GM12873 (cell line): ENCODE measurements around the gene KLF8.

ENCODE experiments used
- TF ChIP-seq, protein P1 (sequence below): IDR thresholded peaks from 2 replicates; pipeline ENCODE4 v1.5.1; 2012; ENCODE audit warnings: low read depth, mild to moderate bottlenecking, moderate library complexity, low read length, control low read depth; ENCODE audit not compliant: insufficient read depth; ENCODE audit errors: missing control alignments

KLF8 gene

DNA sequence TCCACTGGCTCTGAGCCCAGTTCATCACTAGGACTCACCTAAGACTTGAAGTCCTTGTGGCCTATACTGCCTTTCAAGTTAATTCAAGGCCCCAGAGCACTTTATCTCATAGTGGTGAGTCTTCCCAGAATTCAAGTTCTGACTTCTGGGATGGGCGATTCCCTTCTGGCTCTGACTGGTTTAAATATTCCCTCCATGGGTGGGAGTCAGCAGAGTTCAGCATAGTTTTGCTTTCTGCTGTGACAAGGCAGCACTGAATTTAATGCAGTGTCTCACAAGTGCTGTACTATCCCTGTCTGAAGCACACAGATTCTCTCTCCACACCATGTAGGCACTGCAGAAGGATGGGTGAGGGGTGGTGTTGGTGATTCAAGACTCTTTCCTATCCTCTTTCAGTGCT lies 46.5 kb downstream of the KLF8 start:
- TF ChIP-seq, protein P1, sequence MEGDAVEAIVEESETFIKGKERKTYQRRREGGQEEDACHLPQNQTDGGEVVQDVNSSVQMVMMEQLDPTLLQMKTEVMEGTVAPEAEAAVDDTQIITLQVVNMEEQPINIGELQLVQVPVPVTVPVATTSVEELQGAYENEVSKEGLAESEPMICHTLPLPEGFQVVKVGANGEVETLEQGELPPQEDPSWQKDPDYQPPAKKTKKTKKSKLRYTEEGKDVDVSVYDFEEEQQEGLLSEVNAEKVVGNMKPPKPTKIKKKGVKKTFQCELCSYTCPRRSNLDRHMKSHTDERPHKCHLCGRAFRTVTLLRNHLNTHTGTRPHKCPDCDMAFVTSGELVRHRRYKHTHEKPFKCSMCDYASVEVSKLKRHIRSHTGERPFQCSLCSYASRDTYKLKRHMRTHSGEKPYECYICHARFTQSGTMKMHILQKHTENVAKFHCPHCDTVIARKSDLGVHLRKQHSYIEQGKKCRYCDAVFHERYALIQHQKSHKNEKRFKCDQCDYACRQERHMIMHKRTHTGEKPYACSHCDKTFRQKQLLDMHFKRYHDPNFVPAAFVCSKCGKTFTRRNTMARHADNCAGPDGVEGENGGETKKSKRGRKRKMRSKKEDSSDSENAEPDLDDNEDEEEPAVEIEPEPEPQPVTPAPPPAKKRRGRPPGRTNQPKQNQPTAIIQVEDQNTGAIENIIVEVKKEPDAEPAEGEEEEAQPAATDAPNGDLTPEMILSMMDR: no peak

DNA sequence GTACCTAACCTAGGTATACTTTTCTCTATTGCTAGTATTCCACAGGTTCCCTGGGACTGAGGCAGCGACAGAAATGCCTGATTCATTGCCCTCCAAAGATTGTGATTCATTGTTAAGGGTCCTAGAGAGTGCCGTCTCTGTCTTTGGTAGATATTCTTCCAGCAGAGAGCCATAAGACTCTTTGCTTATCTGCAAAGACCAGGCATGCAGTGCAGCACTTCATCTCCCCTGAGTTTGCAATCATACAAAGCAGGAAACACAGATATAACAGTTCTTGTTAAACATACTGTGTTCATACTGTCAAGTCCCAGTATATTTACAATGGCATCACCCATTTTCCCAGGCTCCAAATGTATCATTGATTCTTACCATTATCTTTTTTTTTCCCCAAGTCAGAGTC lies 47.7 kb downstream of the KLF8 start:
- TF ChIP-seq, protein P1: no peak

DNA sequence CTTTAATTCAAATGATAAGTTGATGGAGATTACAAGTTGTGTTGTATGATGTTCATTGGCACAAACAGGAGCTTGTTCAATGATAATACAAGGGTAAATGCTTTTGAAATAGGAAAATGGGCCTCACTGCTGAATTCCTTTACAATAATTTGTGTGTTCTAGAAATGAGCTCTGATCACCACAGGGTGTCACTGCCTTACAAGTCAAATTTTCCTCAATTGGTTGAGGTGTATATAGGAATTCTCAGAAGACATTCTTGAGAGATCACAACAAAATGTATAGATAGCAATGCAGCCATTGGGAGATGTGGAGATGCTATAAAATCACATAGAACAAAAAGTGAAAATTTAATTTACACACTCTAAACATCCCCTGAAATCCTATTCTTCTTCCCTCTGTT lies 49.6 kb downstream of the KLF8 start:
- TF ChIP-seq, protein P1: peak; percentile 5

DNA sequence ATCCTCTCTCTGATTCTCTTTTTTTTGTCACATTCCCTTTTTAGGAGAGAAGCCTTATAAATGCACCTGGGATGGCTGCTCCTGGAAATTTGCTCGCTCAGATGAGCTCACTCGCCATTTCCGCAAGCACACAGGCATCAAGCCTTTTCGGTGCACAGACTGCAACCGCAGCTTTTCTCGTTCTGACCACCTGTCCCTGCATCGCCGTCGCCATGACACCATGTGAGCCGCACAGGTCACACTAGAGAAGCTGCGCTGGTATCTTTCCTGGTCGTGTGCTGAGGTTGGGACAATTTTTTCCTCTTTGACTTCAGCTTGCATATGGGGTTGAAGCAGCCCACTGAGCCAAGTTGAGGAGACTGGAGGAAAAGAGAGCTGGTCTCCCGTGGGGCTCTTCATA lies 52.1 kb downstream of the KLF8 start:
- TF ChIP-seq, protein P1: no peak

DNA sequence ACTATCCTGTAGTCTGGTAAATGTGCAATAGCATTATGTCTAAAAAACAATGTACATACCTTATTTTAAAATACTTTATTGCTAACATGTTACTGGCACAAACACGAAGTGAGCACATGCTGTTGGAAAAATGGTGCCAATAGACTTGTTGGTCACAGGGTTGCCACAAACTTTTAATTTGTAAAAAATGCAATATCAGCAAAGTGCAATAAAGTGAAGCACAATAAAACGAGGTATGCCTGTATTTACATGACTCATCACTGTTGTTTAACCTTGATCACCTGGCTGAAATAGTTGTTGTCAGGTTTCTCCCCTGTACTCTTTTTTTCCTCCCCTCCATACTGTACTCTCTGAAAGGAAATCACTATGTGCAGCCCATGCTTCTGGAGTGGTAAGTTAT lies 56.5 kb downstream of the KLF8 start:
- TF ChIP-seq, protein P1: no peak

DNA sequence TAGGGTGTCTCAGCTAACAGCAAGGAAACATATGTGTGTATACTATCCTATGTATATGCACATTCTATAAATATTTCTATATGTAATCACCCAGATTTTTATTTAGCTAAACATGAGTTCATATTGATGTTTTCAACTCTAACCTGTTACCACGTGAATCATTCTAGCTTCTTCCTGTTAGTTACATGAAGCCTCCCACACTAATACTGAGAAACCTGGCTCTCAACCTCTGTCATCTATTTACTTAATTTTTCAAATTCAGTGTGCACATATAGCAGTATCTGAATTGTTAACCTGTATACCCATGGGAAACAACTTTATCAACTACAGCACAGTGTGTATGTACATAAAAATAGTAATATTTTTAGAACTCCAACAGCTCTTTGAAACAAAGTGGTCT lies 57.3 kb downstream of the KLF8 start:
- TF ChIP-seq, protein P1: no peak

DNA sequence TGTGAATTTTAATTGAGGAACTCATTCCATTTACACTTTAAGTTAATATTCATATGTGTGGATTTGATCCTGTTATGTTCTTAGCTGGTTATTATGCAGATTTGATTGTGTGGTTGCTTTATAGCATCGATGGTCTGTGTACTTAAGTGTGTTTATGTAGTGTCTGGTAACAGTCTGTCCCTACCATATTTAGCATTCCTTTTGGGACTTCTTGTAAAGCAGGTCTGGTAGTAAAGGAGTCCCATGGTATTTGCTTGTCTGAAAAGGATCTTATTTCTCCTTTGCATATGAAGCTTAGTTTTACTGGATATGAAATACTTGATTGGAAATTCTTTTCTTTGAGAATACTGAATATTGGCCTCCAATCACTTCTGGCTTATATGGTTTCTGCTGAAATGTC lies 76.6 kb downstream of the KLF8 start:
- TF ChIP-seq, protein P1: no peak
